Mucosa of descending colon (tissue), 3 donors: Measurements from ENCODE around the gene SRPK2. TPM values are rescaled to one million over a fixed set of nuclear protein-coding genes. Genes with fewer than 3 reads are reported as not detected.

ENCODE experiments used
- ATAC-seq: fragments of 200-7000 bp; cut with Tn5 transposase; one replicate; pipeline ENCODE4 v1.9.1; 2020; ENCODE audit warnings: mild to moderate bottlenecking, moderate library complexity
- DNase-seq, 3 donors: peaks; one replicate each; pipeline ENCODE4 v3.0.0-alpha.2; 2020
- H3K36me3 ChIP-seq: fragments of 200-600 bp; one replicate; pipeline ENCODE4 v1.8.0; 2021; ENCODE audit warnings: low read depth, mild to moderate bottlenecking
- H3K4me1 ChIP-seq: fragments of 200-600 bp; one replicate; pipeline ENCODE4 v1.8.0; 2021; ENCODE audit warnings: low read depth, mild to moderate bottlenecking
- H3K4me3 ChIP-seq: fragments of 200-600 bp; one replicate; pipeline ENCODE4 v1.8.0; 2021; ENCODE audit warnings: mild to moderate bottlenecking
- H3K9me3 ChIP-seq: fragments of 200-600 bp; one replicate; pipeline ENCODE4 v1.8.0; 2021; ENCODE audit warnings: mild to moderate bottlenecking
- CTCF ChIP-seq: fragments of 200-600 bp; IDR thresholded peaks from one replicate; pipeline ENCODE4 v1.8.0; 2022; ENCODE audit warnings: antibody characterized with exemption, mild to moderate bottlenecking
- intact Hi-C, 2 donors: fragments of 100-400 bp; cut with DNase I in 1 of 2; cut with micrococcal nuclease in 1 of 2; formaldehyde crosslinking; loops; one replicate each; pipeline versions ENCODE4 v1.11.0 to v1.11.1; 2022; cut with DNase I, micrococcal nuclease
- total RNA-seq, 3 donors: library from RNA; stranded (reverse); fragmentation: NEBNext Ultra II Directional in 2 of 3; extraction: Animal tissue kit (Norgen Biotek cat#: 25700) in 2 of 3; gene quantifications; one replicate each; pipeline versions ENCODE4 v1.2.1 to v1.2.4, GENCODE V29; 2021 to 2023
- donor health status: DM: no; HTN: no; CAD: no; lungs with moderate emphysema.
- donor health status: DM: no; HTN: no; CAD: no.
- donor health status: DM: no; HTN: yes; CAD: no.

Gene SRPK2
- total RNA-seq, 3 donors from 2014 or later = 25.7 to 59.2 (median 31.6) TPM

- no peak overlapping the region for H3K4me3 ChIP-seq
- H3K4me1 ChIP-seq = no peaks in the 10 kb centered on the region
- no peaks in the 10 kb centered on the region for H3K9me3 ChIP-seq
- TF ChIP-seq CTCF = no peak
- DNase-seq = no peak
- intact Hi-C loops = no loop called here
- no peak for ATAC-seq
- no peaks in the 10 kb centered on the region for H3K36me3 ChIP-seq
Measured at GRCh38 chr7:105161366-105161765, 227.4 kb downstream of the SRPK2 start.

GRCh38 chr7:105157278-105157677 is 231.4 kb downstream of the SRPK2 start:
- Histone ChIP-seq H3K4me3 (no peak overlapping the region), H3K4me1 (no peaks in the 10 kb centered on the region), H3K36me3 (no peaks in the 10 kb centered on the region), H3K9me3 (no peaks in the 10 kb centered on the region)
- intact Hi-C loops = no loop called here
- DNase-seq (no peak), ATAC-seq (no peak)
- no peak for TF ChIP-seq CTCF

- intact Hi-C loops = no loop called here
- Histone ChIP-seq H3K9me3 (no peaks in the 10 kb centered on the region), H3K4me3 (no peak overlapping the region), H3K36me3 (no peaks in the 10 kb centered on the region), H3K4me1 (no peaks in the 10 kb centered on the region)
- DNase-seq (no peak), ATAC-seq (no peak)
- no peak for TF ChIP-seq CTCF
Measured at GRCh38 chr7:105156731-105157130, 232.0 kb downstream of the SRPK2 start.

GRCh38 chr7:105154084-105154483 is 234.6 kb downstream of the SRPK2 start:
- H3K36me3 ChIP-seq = no peaks in the 10 kb centered on the region
- intact Hi-C loops = no loop called here
- H3K9me3 ChIP-seq = no peaks in the 10 kb centered on the region
- DNase-seq (no peak), ATAC-seq (no peak)
- TF ChIP-seq CTCF = no peak
- no peaks in the 10 kb centered on the region for H3K4me1 ChIP-seq
- H3K4me3 ChIP-seq = no peak overlapping the region

- Histone ChIP-seq H3K4me1 (no peaks in the 10 kb centered on the region), H3K36me3 (no peaks in the 10 kb centered on the region), H3K4me3 (no peak overlapping the region), H3K9me3 (no peaks in the 10 kb centered on the region)
- ATAC-seq (no peak), DNase-seq (no peak)
- TF ChIP-seq CTCF = no peak
- intact Hi-C loops = no loop called here
Measured at GRCh38 chr7:105153531-105153930, 235.2 kb downstream of the SRPK2 start.

GRCh38 chr7:105151152-105151551 is 237.6 kb downstream of the SRPK2 start:
- H3K4me3 ChIP-seq = no peak overlapping the region
- no peaks in the 10 kb centered on the region for H3K36me3 ChIP-seq
- intact Hi-C loops = no loop called here
- TF ChIP-seq CTCF = no peak
- DNase-seq (no peak), ATAC-seq (no peak)
- no peaks in the 10 kb centered on the region for H3K9me3 ChIP-seq
- no peaks in the 10 kb centered on the region for H3K4me1 ChIP-seq
